Brain microvascular endothelial cell (primary cell): ENCODE results near the gene DEPDC5.

Experiments used
- DNase-seq: peaks from one replicate; pipeline ENCODE4 v3.0.0-alpha.2; 2020
- H3K27ac ChIP-seq: fragments of 250-450 bp; sonication (Bioruptor Pico); 2 replicates; pipeline ENCODE4 v1.5.1; 2020; ENCODE audit warnings: mild to moderate bottlenecking, moderate library complexity
- H3K27me3 ChIP-seq: fragments of 250-450 bp; sonication (Bioruptor Pico); replicated peaks from 2 replicates; pipeline ENCODE4 v1.5.1; 2020; ENCODE audit warnings: mild to moderate bottlenecking
- H3K36me3 ChIP-seq: fragments of 250-450 bp; sonication (Bioruptor Pico); replicated peaks from 2 replicates; pipeline ENCODE4 v1.5.1; 2020; ENCODE audit warnings: mild to moderate bottlenecking
- H3K4me3 ChIP-seq: 2 replicates; pipeline ENCODE4 v1.5.1; 2011; ENCODE audit warnings: low read depth, mild to moderate bottlenecking, control low read depth, low read length, moderate library complexity
- CTCF ChIP-seq: IDR thresholded peaks from 2 replicates; pipeline ENCODE4 v1.5.1; 2011; ENCODE audit warnings: low read depth, mild to moderate bottlenecking, moderate library complexity, low read length, control low read depth, inconsistent platforms; ENCODE audit errors: missing control alignments
- in situ Hi-C: cut with HindIII; loops from 2 replicates; pipeline ENCODE4 v1.10.0; 2017; ENCODE audit warnings: low sequenced_read_pairs, low pct_ligation_motif_present

The DEPDC5 gene

GRCh38 chr22:31816750-31817149, 62.9 kb downstream of the DEPDC5 start:
- no peaks in the 10 kb centered on the region for H3K27me3 ChIP-seq
- H3K36me3 ChIP-seq = peaks cover 47% of the 10 kb centered on the region
- no peak overlapping the region for H3K27ac ChIP-seq
- no peak for DNase-seq
- no peak for TF ChIP-seq CTCF
- H3K4me3 ChIP-seq = no peak overlapping the region
- in situ Hi-C loops = no loop called here

- in situ Hi-C loops = no loop called here
- Histone ChIP-seq H3K27ac (no peak overlapping the region), H3K4me3 (no peak overlapping the region), H3K27me3 (no peaks in the 10 kb centered on the region), H3K36me3 (peaks cover 54% of the 10 kb centered on the region)
- peak; percentile 43 for DNase-seq
- no peak for TF ChIP-seq CTCF
Observed at GRCh38 chr22:31818481-31819392, 64.9 kb downstream of the DEPDC5 start.

GRCh38 chr22:31820655-31821054, 66.8 kb downstream of the DEPDC5 start:
- Histone ChIP-seq H3K27ac (no peak overlapping the region), H3K36me3 (peaks cover 51% of the 10 kb centered on the region), H3K27me3 (no peaks in the 10 kb centered on the region), H3K4me3 (no peak overlapping the region)
- no peak for DNase-seq
- in situ Hi-C loops = no loop called here
- no peak for TF ChIP-seq CTCF

- no peaks in the 10 kb centered on the region for H3K27me3 ChIP-seq
- no peak for DNase-seq
- TF ChIP-seq CTCF = no peak
- no peak overlapping the region for H3K27ac ChIP-seq
- no peak overlapping the region for H3K4me3 ChIP-seq
- peaks cover 45% of the 10 kb centered on the region for H3K36me3 ChIP-seq
- in situ Hi-C loops = no loop called here
Observed at GRCh38 chr22:31821572-31821971, 67.8 kb downstream of the DEPDC5 start.

- no peaks in the 10 kb centered on the region for H3K27me3 ChIP-seq
- no peak overlapping the region for H3K4me3 ChIP-seq
- in situ Hi-C loops = no loop called here
- DNase-seq = no peak
- no peak overlapping the region for H3K27ac ChIP-seq
- TF ChIP-seq CTCF = no peak
- H3K36me3 ChIP-seq = peaks cover 38% of the 10 kb centered on the region
Observed at GRCh38 chr22:31822523-31822922, 68.7 kb downstream of the DEPDC5 start.
